Activated naive CD8-positive, alpha-beta T cell treated with anti-CD3 and anti-CD28 coated beads, Interleukin-2, amount 50 U/mL, for 24 hours (primary cell): Measurements from ENCODE around the gene SET.
"Not testable (repeated sequence)": the region's sequence is repeated elsewhere in the genome, so short reads cannot be mapped to it uniquely, and the experiment has no call there.

Experiments used
- ATAC-seq: fragments of 150-1000 bp; cut with Tn5 transposase; one replicate; pipeline ENCODE4 v1.10.0; 2021
- DNase-seq: peaks from one replicate; pipeline ENCODE4 v3.0.0; 2021
- H3K27ac Mint-ChIP-seq: one replicate; pipeline ENCODE4 v1.8.0; 2021; ENCODE audit warnings: mild to moderate bottlenecking, mixed read lengths
- H3K27me3 Mint-ChIP-seq: one replicate; pipeline ENCODE4 v1.8.0; 2021; ENCODE audit warnings: mixed read lengths
- H3K36me3 Mint-ChIP-seq: one replicate; pipeline ENCODE4 v1.8.0; 2021; ENCODE audit warnings: low read depth, mixed read lengths
- H3K4me1 Mint-ChIP-seq: one replicate; pipeline ENCODE4 v1.8.0; 2021; ENCODE audit warnings: mixed read lengths
- H3K4me3 Mint-ChIP-seq: one replicate; pipeline ENCODE4 v1.8.0; 2021; ENCODE audit warnings: mild to moderate bottlenecking, moderate library complexity, mixed read lengths
- H3K9me3 Mint-ChIP-seq: one replicate; pipeline ENCODE4 v1.8.0; 2021; ENCODE audit warnings: mixed read lengths

SET gene

GRCh38 chr9:128699096-128699795 is 10.2 kb downstream of the SET start:
- H3K4me1 Mint-ChIP-seq = peaks cover 22% of the 10 kb centered on the region
- not testable (repeated sequence) for H3K27ac Mint-ChIP-seq, H3K9me3 Mint-ChIP-seq, DNase-seq, H3K27me3 Mint-ChIP-seq, H3K4me3 Mint-ChIP-seq, ATAC-seq
- H3K36me3 Mint-ChIP-seq = peaks cover 29% of the 10 kb centered on the region

GRCh38 chr9:128701227-128701854 is 12.3 kb downstream of the SET start:
- peaks cover 16% of the 10 kb centered on the region for H3K4me1 Mint-ChIP-seq
- peak overlapping the region; percentile 81 for H3K4me3 Mint-ChIP-seq
- H3K36me3 Mint-ChIP-seq = peaks cover 10% of the 10 kb centered on the region
- H3K27me3 Mint-ChIP-seq = no peaks in the 10 kb centered on the region
- no peak for DNase-seq
- no peaks in the 10 kb centered on the region for H3K9me3 Mint-ChIP-seq
- no peak for ATAC-seq
- H3K27ac Mint-ChIP-seq = no peak overlapping the region

- ATAC-seq (peak; percentile 87), DNase-seq (peak; percentile 97)
- Mint-ChIP-seq H3K27ac (peak within 1 kb of the TSS; percentile 54), H3K9me3 (no peaks in the 10 kb centered on the region), H3K27me3 (no peaks in the 10 kb centered on the region), H3K36me3 (peaks cover 4% of the 10 kb centered on the region), H3K4me1 (peaks cover 14% of the 10 kb centered on the region), H3K4me3 (peak within 1 kb of the TSS; percentile 81)
Observed at GRCh38 chr9:128702445-128702948, 13.5 kb downstream of the SET start, which contains the start of gene PKN3. TSS of gene PKN3 (plus strand) at chr9:128702503. CDS start at chr9:128702916, 413 bp downstream.

- peak; percentile 13 for ATAC-seq
- no peaks in the 10 kb centered on the region for H3K9me3 Mint-ChIP-seq
- peak; percentile 36 for DNase-seq
- H3K4me1 Mint-ChIP-seq = peaks cover 14% of the 10 kb centered on the region
- peak overlapping the region; percentile 54 for H3K27ac Mint-ChIP-seq
- H3K4me3 Mint-ChIP-seq = peak overlapping the region; percentile 81
- no peaks in the 10 kb centered on the region for H3K27me3 Mint-ChIP-seq
- no peaks in the 10 kb centered on the region for H3K36me3 Mint-ChIP-seq
Observed at GRCh38 chr9:128702949-128703615, 14.1 kb downstream of the SET start.

GRCh38 chr9:128703616-128704355 is 14.8 kb downstream of the SET start:
- Mint-ChIP-seq H3K27me3 (no peaks in the 10 kb centered on the region), H3K4me3 (peak overlapping the region; percentile 81), H3K27ac (peak overlapping the region; percentile 54), H3K4me1 (peaks cover 14% of the 10 kb centered on the region), H3K9me3 (no peaks in the 10 kb centered on the region), H3K36me3 (no peaks in the 10 kb centered on the region)
- DNase-seq (no peak), ATAC-seq (no peak)

GRCh38 chr9:128704356-128704670 is 15.3 kb downstream of the SET start:
- H3K9me3 Mint-ChIP-seq = no peaks in the 10 kb centered on the region
- H3K36me3 Mint-ChIP-seq = no peaks in the 10 kb centered on the region
- no peak overlapping the region for H3K27ac Mint-ChIP-seq
- no peak for DNase-seq
- peak overlapping the region; percentile 81 for H3K4me3 Mint-ChIP-seq
- peaks cover 14% of the 10 kb centered on the region for H3K4me1 Mint-ChIP-seq
- H3K27me3 Mint-ChIP-seq = no peaks in the 10 kb centered on the region
- ATAC-seq = no peak

- Mint-ChIP-seq H3K27me3 (no peaks in the 10 kb centered on the region), H3K9me3 (no peaks in the 10 kb centered on the region), H3K4me1 (peaks cover 14% of the 10 kb centered on the region), H3K36me3 (no peaks in the 10 kb centered on the region), H3K4me3 (no peak overlapping the region), H3K27ac (no peak overlapping the region)
- DNase-seq (no peak), ATAC-seq (no peak)
Observed at GRCh38 chr9:128705051-128705965, 16.3 kb downstream of the SET start.

GRCh38 chr9:128706045-128706444 is 17.0 kb downstream of the SET start:
- no peak overlapping the region for H3K4me3 Mint-ChIP-seq

GRCh38 chr9:128706671-128707381 is 17.8 kb downstream of the SET start:
- no peak for DNase-seq
- Mint-ChIP-seq H3K9me3 (no peaks in the 10 kb centered on the region), H3K4me3 (no peak overlapping the region), H3K27ac (no peak overlapping the region), H3K27me3 (no peaks in the 10 kb centered on the region), H3K4me1 (peaks cover 8% of the 10 kb centered on the region), H3K36me3 (no peaks in the 10 kb centered on the region)
- no peak for ATAC-seq

More at GRCh38 chr9:128706045-128706444, 17.0 kb downstream of the SET start:
- H3K4me1 Mint-ChIP-seq = peaks cover 14% of the 10 kb centered on the region
- no peaks in the 10 kb centered on the region for H3K27me3 Mint-ChIP-seq
- no peak for DNase-seq
- no peak overlapping the region for H3K27ac Mint-ChIP-seq
- no peaks in the 10 kb centered on the region for H3K36me3 Mint-ChIP-seq
- ATAC-seq = no peak
- no peaks in the 10 kb centered on the region for H3K9me3 Mint-ChIP-seq

GRCh38 chr9:128707446-128707845 is 18.4 kb downstream of the SET start:
- no peaks in the 10 kb centered on the region for H3K27me3 Mint-ChIP-seq

GRCh38 chr9:128712451-128713410 is 23.7 kb downstream of the SET start:
- no peaks in the 10 kb centered on the region for H3K27me3 Mint-ChIP-seq
- no peaks in the 10 kb centered on the region for H3K36me3 Mint-ChIP-seq
- no peaks in the 10 kb centered on the region for H3K4me1 Mint-ChIP-seq
- H3K9me3 Mint-ChIP-seq = no peaks in the 10 kb centered on the region
- DNase-seq (no peak), ATAC-seq (no peak)
- no peak overlapping the region for H3K27ac Mint-ChIP-seq
- H3K4me3 Mint-ChIP-seq = no peak overlapping the region

More at GRCh38 chr9:128707446-128707845, 18.4 kb downstream of the SET start:
- no peak overlapping the region for H3K27ac Mint-ChIP-seq
- DNase-seq = no peak
- no peak for ATAC-seq
- H3K9me3 Mint-ChIP-seq = no peaks in the 10 kb centered on the region
- peaks cover 4% of the 10 kb centered on the region for H3K4me1 Mint-ChIP-seq
- no peaks in the 10 kb centered on the region for H3K36me3 Mint-ChIP-seq
- H3K4me3 Mint-ChIP-seq = no peak overlapping the region

- no peaks in the 10 kb centered on the region for H3K36me3 Mint-ChIP-seq
- no peaks in the 10 kb centered on the region for H3K9me3 Mint-ChIP-seq
- no peaks in the 10 kb centered on the region for H3K4me1 Mint-ChIP-seq
- no peak overlapping the region for H3K27ac Mint-ChIP-seq
- ATAC-seq (no peak), DNase-seq (no peak)
- no peaks in the 10 kb centered on the region for H3K27me3 Mint-ChIP-seq
- H3K4me3 Mint-ChIP-seq = no peak overlapping the region
Observed at GRCh38 chr9:128713411-128713780, 24.4 kb downstream of the SET start.
